Left ventricle myocardium inferior (tissue), 1 donor: ENCODE results near the gene MMP28. TPM values are rescaled to one million over a fixed set of nuclear protein-coding genes. Genes with fewer than 3 reads are reported as not detected.

ENCODE experiments used
- DNase-seq: peaks from one replicate; pipeline ENCODE4 v3.0.0-alpha.2; 2020
- H3K27ac ChIP-seq: fragments of 200-600 bp; replicated peaks from 2 replicates; pipeline ENCODE4 v1.8.0; 2021
- H3K27me3 ChIP-seq: fragments of 200-600 bp; 2 replicates; pipeline ENCODE4 v1.8.0; 2021; ENCODE audit warnings: low read depth
- H3K36me3 ChIP-seq: fragments of 200-600 bp; 2 replicates; pipeline ENCODE4 v1.8.0; 2021
- H3K4me1 ChIP-seq: fragments of 200-600 bp; 2 replicates; pipeline ENCODE4 v1.8.0; 2021
- H3K4me3 ChIP-seq: fragments of 200-600 bp; 2 replicates; pipeline ENCODE4 v1.8.0; 2021; ENCODE audit warnings: mild to moderate bottlenecking, moderate library complexity
- H3K9me3 ChIP-seq: fragments of 200-600 bp; replicated peaks from 2 replicates; pipeline ENCODE4 v1.8.0; 2021
- CTCF ChIP-seq: fragments of 200-600 bp; IDR thresholded peaks from 2 replicates; pipeline ENCODE4 v1.8.0; 2021; ENCODE audit warnings: antibody characterized with exemption, mild to moderate bottlenecking, borderline replicate concordance
- intact Hi-C: fragments of 100-400 bp; cut with micrococcal nuclease; formaldehyde crosslinking; loops from one replicate; pipeline ENCODE4 v1.11.0; 2022
- total RNA-seq: library from RNA; stranded (reverse); fragmentation: NEBNext Ultra II Directional; extraction: Animal tissue kit (Norgen Biotek cat#: 25700); gene quantifications from one replicate; pipeline ENCODE4 v1.2.1, GENCODE V29; 2021
- donor health status: DM: no; HTN: yes; CAD: no; lungs with severe emphysema.

The MMP28 gene
- total RNA-seq, 1 donor from 2014 or later, result 3.0 TPM

- Histone ChIP-seq H3K36me3 (peaks cover 3% of the 10 kb centered on the region), H3K27me3 (no peaks in the 10 kb centered on the region), H3K27ac (no peak overlapping the region), H3K4me3 (no peak overlapping the region), H3K4me1 (peaks cover 77% of the 10 kb centered on the region), H3K9me3 (no peaks in the 10 kb centered on the region)
- intact Hi-C loops, result no loop called here
- TF ChIP-seq CTCF, result no peak
- DNase-seq, result no peak
Measured at GRCh38 chr17:35812456-35812855, 17.0 kb upstream of the MMP28 start.

- H3K9me3 ChIP-seq, result no peaks in the 10 kb centered on the region
- DNase-seq, result no peak
- TF ChIP-seq CTCF, result no peak
- intact Hi-C loops, result no loop called here
- H3K36me3 ChIP-seq, result no peaks in the 10 kb centered on the region
- H3K4me1 ChIP-seq, result peaks cover 70% of the 10 kb centered on the region
- H3K4me3 ChIP-seq, result no peak overlapping the region
- H3K27me3 ChIP-seq, result no peaks in the 10 kb centered on the region
- no peak overlapping the region for H3K27ac ChIP-seq
Measured at GRCh38 chr17:35811759-35812158, 16.3 kb upstream of the MMP28 start.

- H3K27me3 ChIP-seq, result no peaks in the 10 kb centered on the region
- no peaks in the 10 kb centered on the region for H3K9me3 ChIP-seq
- H3K36me3 ChIP-seq, result no peaks in the 10 kb centered on the region
- TF ChIP-seq CTCF, result no peak
- peak overlapping the region; percentile 91 for H3K4me3 ChIP-seq
- intact Hi-C loops, result no loop called here
- H3K4me1 ChIP-seq, result peaks cover 58% of the 10 kb centered on the region
- DNase-seq, result no peak
- H3K27ac ChIP-seq, result peak overlapping the region; percentile 96
Measured at GRCh38 chr17:35809855-35810461, 14.5 kb upstream of the MMP28 start.

- peak; percentile 97 for DNase-seq
- Histone ChIP-seq H3K36me3 (no peaks in the 10 kb centered on the region), H3K27ac (peak within 1 kb of the TSS; percentile 96), H3K9me3 (no peaks in the 10 kb centered on the region), H3K27me3 (no peaks in the 10 kb centered on the region), H3K4me3 (peak within 1 kb of the TSS; percentile 91), H3K4me1 (peaks cover 56% of the 10 kb centered on the region)
- peak; percentile 76 for TF ChIP-seq CTCF
- intact Hi-C loops, result no loop called here
Measured at GRCh38 chr17:35808962-35809854, 13.8 kb upstream of the MMP28 start, which contains the start of gene TAF15. Gene TAF15, plus strand, starts transcription at chr17:35809484. Its CDS starts 86 bp downstream, at chr17:35809570.

- H3K36me3 ChIP-seq, result no peaks in the 10 kb centered on the region
- no peak for TF ChIP-seq CTCF
- no peaks in the 10 kb centered on the region for H3K27me3 ChIP-seq
- H3K27ac ChIP-seq, result peak overlapping the region; percentile 96
- peak overlapping the region; percentile 91 for H3K4me3 ChIP-seq
- peaks cover 54% of the 10 kb centered on the region for H3K4me1 ChIP-seq
- no peaks in the 10 kb centered on the region for H3K9me3 ChIP-seq
- intact Hi-C loops, result no loop called here
- no peak for DNase-seq
Measured at GRCh38 chr17:35808240-35808961, 13.0 kb upstream of the MMP28 start.
